K562 (cell line): Measurements from ENCODE around the gene SCYL1. TPM values are rescaled to one million over a fixed set of nuclear protein-coding genes. Genes with fewer than 3 reads are reported as not detected.

Experiments used
- FOSL1 ChIP-seq: fragments of 200-800 bp; sonication (Bioruptor generic); conservative IDR thresholded peaks from 2 replicates; pipeline ENCODE4 v1.6.1; 2016; ENCODE audit warnings: missing genetic modification characterization, missing compliant biosample characterization
- FUS ChIP-seq: fragments of 200-400 bp; formaldehyde crosslinking; optimal IDR thresholded peaks from 2 replicates; pipeline ENCODE3; 2017; ENCODE audit warnings: low read depth, low read length
- KDM1A ChIP-seq, 2 experiments: fragments of 450-650 bp; IDR thresholded peaks; 2 replicates each; pipeline ENCODE4 v1.6.1; 2016; ENCODE audit warnings: mild to moderate bottlenecking in 2 of 2
- NCOR1 ChIP-seq: fragments of 450-650 bp; IDR thresholded peaks from 2 replicates; pipeline ENCODE4 v1.6.1; 2016; ENCODE audit warnings: mild to moderate bottlenecking, moderate library complexity
- POLR2G ChIP-seq: fragments of 200-400 bp; formaldehyde crosslinking; IDR thresholded peaks from 2 replicates; pipeline ENCODE4 v1.6.1; 2017; ENCODE audit warnings: low read depth, mild to moderate bottlenecking, antibody characterized with exemption, low read length, moderate library complexity
- PPARD ChIP-seq: fragments of 250-450 bp; sonication (Bioruptor Pico); IDR thresholded peaks from 2 replicates; pipeline ENCODE4 v1.8.0; 2022; ENCODE audit warnings: inconsistent platforms, mild to moderate bottlenecking, moderate library complexity
- SMARCE1 ChIP-seq: fragments of 450-650 bp; IDR thresholded peaks from 2 replicates; pipeline ENCODE4 v1.7.1; 2016; ENCODE audit warnings: mild to moderate bottlenecking
- ZBED1 ChIP-seq: IDR thresholded peaks from 2 replicates; pipeline ENCODE4 v1.6.1; 2014
- ZNF134 ChIP-seq: fragments of 250-450 bp; sonication (Bioruptor Pico); conservative IDR thresholded peaks from 2 replicates; pipeline ENCODE4 v1.4.0; 2020
- ZSCAN32 ChIP-seq: fragments of 450-650 bp; formaldehyde crosslinking; IDR thresholded peaks from 2 replicates; pipeline ENCODE4 v1.4.0; 2020; ENCODE audit warnings: mild to moderate bottlenecking, moderate library complexity
- polyA plus RNA-seq, 8 experiments: library from polyadenylated mRNA; depleted of rRNA in 4 of 8; stranded (reverse) in 5 of 8; unstranded in 3 of 8; fragments of >200 nt; fragmentation: Nextera tagmentation in 2 of 8; fragmentation: Illumina TruSeq in 1 of 8; extraction: Ambion mirVana in 2 of 8; extraction: Trizol in 1 of 8; gene quantifications; 2 replicates each; pipeline versions ENCODE4 v1.2.1 to v1.2.3, GENCODE V29; 2011 to 2014; ENCODE audit warnings: inconsistent platforms in 1 of 8, missing spikeins in 1 of 8
- total RNA-seq, 7 experiments: library from RNA; depleted of rRNA in 6 of 7; stranded (reverse); fragments of >200 nt in 6 of 7; fragmentation: Illumina TruSeq in 2 of 7; extraction: Trizol in 2 of 7; gene quantifications; 2 replicates each; pipeline versions ENCODE4 v1.2.1 to v1.2.3, GENCODE V29; 2011 to 2021; ENCODE audit warnings: low replicate concordance in 1 of 7
- TF ChIP-seq, protein P1 (sequence below): sonication (generic); formaldehyde crosslinking; IDR thresholded peaks from 2 replicates; pipeline ENCODE4 v1.8.0; 2022; ENCODE audit warnings: missing genetic modification reagents, mild to moderate bottlenecking, borderline replicate concordance
- TF ChIP-seq, protein P2 (sequence below): fragments of 250-450 bp; sonication (Bioruptor Pico); IDR thresholded peaks from 2 replicates; pipeline ENCODE4 v1.5.0; 2020; ENCODE audit warnings: mild to moderate bottlenecking, borderline replicate concordance
- TF ChIP-seq, protein P3 (sequence below): IDR thresholded peaks from 2 replicates; pipeline ENCODE4 v1.6.1; 2014; ENCODE audit warnings: antibody characterized with exemption
- TF ChIP-seq, protein P4 (sequence below), 2 experiments: fragments of 450-650 bp in 1 of 2; sonication (generic) in 1 of 2; formaldehyde crosslinking; conservative IDR thresholded peaks; 2 replicates each; pipeline versions ENCODE4 v1.4.0 to v1.8.1; 2020 to 2022; ENCODE audit warnings: mild to moderate bottlenecking in 1 of 2, missing genetic modification reagents in 1 of 2

The SCYL1 gene
- total and polyA plus RNA-seq, 9 of the 15 experiments (the other 6 are each of a cell fraction or from before 2014, with no cell fraction given): 1.9 to 145 (median 57.6) TPM

DNA sequence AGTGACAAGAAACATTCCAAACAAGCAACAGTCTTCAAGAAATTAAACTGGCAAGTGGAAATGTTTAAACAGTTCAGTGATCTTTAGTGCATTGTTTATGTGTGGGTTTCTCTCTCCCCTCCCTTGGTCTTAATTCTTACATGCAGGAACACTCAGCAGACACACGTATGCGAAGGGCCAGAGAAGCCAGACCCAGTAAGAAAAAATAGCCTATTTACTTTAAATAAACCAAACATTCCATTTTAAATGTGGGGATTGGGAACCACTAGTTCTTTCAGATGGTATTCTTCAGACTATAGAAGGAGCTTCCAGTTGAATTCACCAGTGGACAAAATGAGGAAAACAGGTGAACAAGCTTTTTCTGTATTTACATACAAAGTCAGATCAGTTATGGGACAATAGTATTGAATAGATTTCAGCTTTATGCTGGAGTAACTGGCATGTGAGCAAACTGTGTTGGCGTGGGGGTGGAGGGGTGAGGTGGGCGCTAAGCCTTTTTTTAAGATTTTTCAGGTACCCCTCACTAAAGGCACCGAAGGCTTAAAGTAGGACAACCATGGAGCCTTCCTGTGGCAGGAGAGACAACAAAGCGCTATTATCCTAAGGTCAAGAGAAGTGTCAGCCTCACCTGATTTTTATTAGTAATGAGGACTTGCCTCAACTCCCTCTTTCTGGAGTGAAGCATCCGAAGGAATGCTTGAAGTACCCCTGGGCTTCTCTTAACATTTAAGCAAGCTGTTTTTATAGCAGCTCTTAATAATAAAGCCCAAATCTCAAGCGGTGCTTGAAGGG is 20.0 kb upstream of the SCYL1 start (continued):
- TF ChIP-seq, protein P1, sequence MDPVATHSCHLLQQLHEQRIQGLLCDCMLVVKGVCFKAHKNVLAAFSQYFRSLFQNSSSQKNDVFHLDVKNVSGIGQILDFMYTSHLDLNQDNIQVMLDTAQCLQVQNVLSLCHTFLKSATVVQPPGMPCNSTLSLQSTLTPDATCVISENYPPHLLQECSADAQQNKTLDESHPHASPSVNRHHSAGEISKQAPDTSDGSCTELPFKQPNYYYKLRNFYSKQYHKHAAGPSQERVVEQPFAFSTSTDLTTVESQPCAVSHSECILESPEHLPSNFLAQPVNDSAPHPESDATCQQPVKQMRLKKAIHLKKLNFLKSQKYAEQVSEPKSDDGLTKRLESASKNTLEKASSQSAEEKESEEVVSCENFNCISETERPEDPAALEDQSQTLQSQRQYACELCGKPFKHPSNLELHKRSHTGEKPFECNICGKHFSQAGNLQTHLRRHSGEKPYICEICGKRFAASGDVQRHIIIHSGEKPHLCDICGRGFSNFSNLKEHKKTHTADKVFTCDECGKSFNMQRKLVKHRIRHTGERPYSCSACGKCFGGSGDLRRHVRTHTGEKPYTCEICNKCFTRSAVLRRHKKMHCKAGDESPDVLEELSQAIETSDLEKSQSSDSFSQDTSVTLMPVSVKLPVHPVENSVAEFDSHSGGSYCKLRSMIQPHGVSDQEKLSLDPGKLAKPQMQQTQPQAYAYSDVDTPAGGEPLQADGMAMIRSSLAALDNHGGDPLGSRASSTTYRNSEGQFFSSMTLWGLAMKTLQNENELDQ: no peak
- TF ChIP-seq FOSL1 (tag) (no peak), ZNF134 (CRISPR knock-in tag) (no peak), NCOR1 (peak; percentile 39; the same call in 1 of the 2 replicates), ZSCAN32 (peak; percentile 50; the same call in 1 of the 2 replicates), POLR2G (peak; percentile 70), ZBED1 (peak; percentile 89; the same call in 1 of the 2 replicates), SMARCE1 (no peak), FUS (peak; percentile 96), PPARD (CRISPR knock-in tag) (no peak), KDM1A (IDR thresholded peaks at IDR 0.05) (no peak; a peak in 1 of 4 replicates)
- TF ChIP-seq, protein P2, sequence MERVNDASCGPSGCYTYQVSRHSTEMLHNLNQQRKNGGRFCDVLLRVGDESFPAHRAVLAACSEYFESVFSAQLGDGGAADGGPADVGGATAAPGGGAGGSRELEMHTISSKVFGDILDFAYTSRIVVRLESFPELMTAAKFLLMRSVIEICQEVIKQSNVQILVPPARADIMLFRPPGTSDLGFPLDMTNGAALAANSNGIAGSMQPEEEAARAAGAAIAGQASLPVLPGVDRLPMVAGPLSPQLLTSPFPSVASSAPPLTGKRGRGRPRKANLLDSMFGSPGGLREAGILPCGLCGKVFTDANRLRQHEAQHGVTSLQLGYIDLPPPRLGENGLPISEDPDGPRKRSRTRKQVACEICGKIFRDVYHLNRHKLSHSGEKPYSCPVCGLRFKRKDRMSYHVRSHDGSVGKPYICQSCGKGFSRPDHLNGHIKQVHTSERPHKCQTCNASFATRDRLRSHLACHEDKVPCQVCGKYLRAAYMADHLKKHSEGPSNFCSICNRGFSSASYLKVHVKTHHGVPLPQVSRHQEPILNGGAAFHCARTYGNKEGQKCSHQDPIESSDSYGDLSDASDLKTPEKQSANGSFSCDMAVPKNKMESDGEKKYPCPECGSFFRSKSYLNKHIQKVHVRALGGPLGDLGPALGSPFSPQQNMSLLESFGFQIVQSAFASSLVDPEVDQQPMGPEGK: no peak
- TF ChIP-seq, protein P3, sequence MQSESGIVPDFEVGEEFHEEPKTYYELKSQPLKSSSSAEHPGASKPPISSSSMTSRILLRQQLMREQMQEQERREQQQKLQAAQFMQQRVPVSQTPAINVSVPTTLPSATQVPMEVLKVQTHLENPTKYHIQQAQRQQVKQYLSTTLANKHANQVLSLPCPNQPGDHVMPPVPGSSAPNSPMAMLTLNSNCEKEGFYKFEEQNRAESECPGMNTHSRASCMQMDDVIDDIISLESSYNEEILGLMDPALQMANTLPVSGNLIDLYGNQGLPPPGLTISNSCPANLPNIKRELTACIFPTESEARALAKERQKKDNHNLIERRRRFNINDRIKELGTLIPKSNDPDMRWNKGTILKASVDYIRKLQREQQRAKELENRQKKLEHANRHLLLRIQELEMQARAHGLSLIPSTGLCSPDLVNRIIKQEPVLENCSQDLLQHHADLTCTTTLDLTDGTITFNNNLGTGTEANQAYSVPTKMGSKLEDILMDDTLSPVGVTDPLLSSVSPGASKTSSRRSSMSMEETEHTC: no peak
- TF ChIP-seq, protein P4, sequence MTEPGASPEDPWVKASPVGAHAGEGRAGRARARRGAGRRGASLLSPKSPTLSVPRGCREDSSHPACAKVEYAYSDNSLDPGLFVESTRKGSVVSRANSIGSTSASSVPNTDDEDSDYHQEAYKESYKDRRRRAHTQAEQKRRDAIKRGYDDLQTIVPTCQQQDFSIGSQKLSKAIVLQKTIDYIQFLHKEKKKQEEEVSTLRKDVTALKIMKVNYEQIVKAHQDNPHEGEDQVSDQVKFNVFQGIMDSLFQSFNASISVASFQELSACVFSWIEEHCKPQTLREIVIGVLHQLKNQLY (CRISPR knock-in tag; conservative IDR thresholded peaks at IDR 0.05): peak in 1 of 2 experiments; percentile 12; a peak in 1 of 4 replicates
